HUES48 (cell line): ENCODE results near the gene MYG1.
A peak's percentile ranks its signal among the peaks of the same experiment; 100 is the strongest.
"Not testable (repeated sequence)": the region's sequence is repeated elsewhere in the genome, so short reads cannot be mapped to it uniquely, and the experiment has no call there.

Experiments used
- H3K27ac ChIP-seq: one replicate; pipeline ENCODE4 v1.7.0; 2013; ENCODE audit warnings: low read depth, low read length, inconsistent platforms
- H3K27me3 ChIP-seq: 2 replicates; pipeline ENCODE4 v1.6.1; 2013; ENCODE audit warnings: mild to moderate bottlenecking, low read length; ENCODE audit not compliant: control insufficient read depth, insufficient read depth
- H3K36me3 ChIP-seq: 2 replicates; pipeline ENCODE4 v1.6.1; 2013; ENCODE audit warnings: low read length; ENCODE audit not compliant: control insufficient read depth, insufficient read depth
- H3K4me1 ChIP-seq: 2 replicates; pipeline ENCODE4 v1.6.1; 2013; ENCODE audit warnings: mild to moderate bottlenecking, low read length; ENCODE audit not compliant: control insufficient read depth, insufficient read depth
- H3K4me3 ChIP-seq: 2 replicates; pipeline ENCODE4 v1.5.1; 2013; ENCODE audit warnings: mild to moderate bottlenecking, low read depth, low read length
- H3K9ac ChIP-seq: 2 replicates; pipeline ENCODE4 v1.6.1; 2013; ENCODE audit warnings: mild to moderate bottlenecking, low read depth, low read length, moderate library complexity
- H3K9me3 ChIP-seq: 2 replicates; pipeline ENCODE4 v1.6.1; 2013; ENCODE audit warnings: low read length; ENCODE audit not compliant: control insufficient read depth, insufficient read depth

Gene MYG1

DNA sequence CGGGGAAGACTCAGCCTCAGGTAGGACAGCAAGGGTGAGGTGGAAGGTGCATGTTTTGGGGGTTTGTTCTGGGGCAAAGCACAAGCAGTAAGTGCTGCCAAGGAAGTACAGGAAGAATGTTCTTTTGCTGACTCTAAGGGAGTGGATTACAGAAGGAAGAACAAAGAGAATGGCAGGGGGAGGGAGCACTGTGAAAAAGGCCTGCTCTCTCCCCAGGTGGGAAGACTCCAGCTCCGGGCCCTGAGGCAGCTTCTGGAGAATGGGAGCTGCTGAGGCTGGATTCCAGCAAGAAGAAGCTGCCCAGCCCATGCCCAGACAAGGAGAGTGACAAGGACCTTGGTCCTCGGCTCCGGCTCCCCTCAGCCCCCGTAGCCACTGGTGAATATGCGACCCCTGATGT is 11.2 kb upstream of the MYG1 start:
- Histone ChIP-seq H3K4me1 (no peaks in the 10 kb centered on the region), H3K27me3 (no peaks in the 10 kb centered on the region), H3K4me3 (no peak overlapping the region), H3K36me3 (peaks cover 85% of the 10 kb centered on the region), H3K27ac (no peak overlapping the region), H3K9ac (no peak overlapping the region), H3K9me3 (no peaks in the 10 kb centered on the region)

- peaks cover 77% of the 10 kb centered on the region for H3K36me3 ChIP-seq
- H3K27me3 ChIP-seq = no peaks in the 10 kb centered on the region
- H3K9ac ChIP-seq = no peak overlapping the region
- no peaks in the 10 kb centered on the region for H3K4me1 ChIP-seq
- no peak overlapping the region for H3K4me3 ChIP-seq
- H3K9me3 ChIP-seq = no peaks in the 10 kb centered on the region
- H3K27ac ChIP-seq = no peak overlapping the region
Observed at GRCh38 chr12:53289891-53290290, 9.6 kb upstream of the MYG1 start.

- no peaks in the 10 kb centered on the region for H3K27me3 ChIP-seq
- H3K4me1 ChIP-seq = 0 out of 2 replicates have a peak, but pooled peaks cover 2% of the 10 kb centered on the region
- H3K9me3 ChIP-seq = no peaks in the 10 kb centered on the region
- no peak overlapping the region for H3K4me3 ChIP-seq
- no peak overlapping the region for H3K27ac ChIP-seq
- H3K9ac ChIP-seq = no peak overlapping the region
- H3K36me3 ChIP-seq = peaks cover 72% of the 10 kb centered on the region
Observed at GRCh38 chr12:53290661-53291060, 8.8 kb upstream of the MYG1 start.

- Histone ChIP-seq H3K36me3 (peaks cover 66% of the 10 kb centered on the region), H3K9ac (no peak overlapping the region), H3K27me3 (no peaks in the 10 kb centered on the region), H3K4me1 (0 out of 2 replicates have a peak, but pooled peaks cover 2% of the 10 kb centered on the region), H3K9me3 (no peaks in the 10 kb centered on the region), H3K4me3 (no peak overlapping the region), H3K27ac (no peak overlapping the region)
Observed at GRCh38 chr12:53292426-53292825, 7.1 kb upstream of the MYG1 start.

DNA sequence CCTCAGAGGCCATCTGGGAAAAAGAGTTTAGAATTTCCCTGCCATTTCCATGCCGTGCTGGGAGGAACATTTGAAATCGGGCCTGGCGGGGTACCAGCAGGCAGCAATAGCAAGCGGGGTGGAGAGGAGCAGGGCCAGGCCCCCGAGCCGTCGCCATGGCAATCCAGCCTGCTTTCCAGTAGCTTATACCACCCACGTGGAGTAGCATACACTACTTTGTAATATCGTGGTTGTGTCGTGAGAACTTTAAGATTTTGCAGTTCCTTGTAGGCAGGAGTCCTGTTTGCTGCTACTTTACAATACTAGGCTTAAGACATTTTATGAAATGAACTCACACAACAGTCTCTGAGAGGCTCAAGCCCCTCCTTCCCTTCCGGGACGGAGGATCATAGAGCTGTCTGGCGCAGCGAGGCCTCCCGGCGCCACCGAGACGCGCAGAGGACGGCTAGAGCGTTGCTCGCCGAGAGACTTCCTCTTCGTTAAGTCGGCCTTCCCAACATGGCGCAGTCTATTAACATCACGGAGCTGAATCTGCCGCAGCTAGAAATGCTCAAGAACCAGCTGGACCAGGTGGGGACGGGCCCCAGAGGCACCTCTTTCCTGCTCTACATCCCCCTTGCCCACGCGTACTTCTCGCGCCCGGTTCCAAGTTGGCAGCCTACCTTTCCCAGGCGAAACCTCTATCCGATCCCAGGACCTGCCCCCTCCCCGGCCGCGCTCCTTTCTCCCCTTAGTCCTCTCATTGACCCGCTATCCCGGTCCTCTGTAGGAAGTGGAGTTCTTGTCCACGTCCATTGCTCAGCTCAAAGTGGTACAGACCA is 4.2 kb upstream of the MYG1 start, which contains the start of gene PFDN5:
PFDN5 (plus strand) TSS at position 473 of the 821 bp plus-strand sequence; CDS start at position 499, 26 bp downstream.
- Histone ChIP-seq H3K27me3 (no peaks in the 10 kb centered on the region), H3K4me1 (peaks cover 8% of the 10 kb centered on the region)

DNA sequence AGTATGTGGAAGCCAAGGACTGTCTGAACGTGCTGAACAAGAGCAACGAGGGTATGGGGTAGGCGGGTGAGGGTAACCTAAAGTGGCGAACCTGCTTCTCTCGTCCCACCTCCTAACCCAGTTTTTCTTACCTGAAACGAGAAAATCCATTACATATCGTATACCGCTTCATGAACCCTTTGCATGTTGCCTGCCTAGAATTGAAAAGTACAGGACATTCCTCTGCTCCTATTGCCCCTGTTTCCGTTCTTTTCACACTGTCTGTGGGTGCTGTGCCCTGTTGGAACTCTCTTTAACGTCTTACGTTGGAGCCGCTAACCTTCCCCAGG is 3.6 kb upstream of the MYG1 start:
- H3K27ac ChIP-seq = peak overlapping the region; percentile 81
- peak overlapping the region; percentile 81 for H3K9ac ChIP-seq
- no peaks in the 10 kb centered on the region for H3K27me3 ChIP-seq
- H3K9me3 ChIP-seq = no peaks in the 10 kb centered on the region
- peaks cover 12% of the 10 kb centered on the region for H3K4me1 ChIP-seq
- peaks cover 48% of the 10 kb centered on the region for H3K36me3 ChIP-seq
- peak overlapping the region; percentile 98 for H3K4me3 ChIP-seq

More for the DNA sequence above, 4.2 kb upstream of the MYG1 start, which contains the start of gene PFDN5:
- Histone ChIP-seq H3K36me3 (peaks cover 54% of the 10 kb centered on the region), H3K9ac (peak within 1 kb of the TSS; percentile 81), H3K27ac (peak within 1 kb of the TSS; percentile 81), H3K9me3 (no peaks in the 10 kb centered on the region), H3K4me3 (peak within 1 kb of the TSS; percentile 98)

- not testable (repeated sequence) for H3K9me3 ChIP-seq, H3K9ac ChIP-seq, H3K27me3 ChIP-seq, H3K27ac ChIP-seq, H3K4me3 ChIP-seq
- Histone ChIP-seq H3K4me1 (peaks cover 12% of the 10 kb centered on the region), H3K36me3 (peaks cover 51% of the 10 kb centered on the region)
Observed at GRCh38 chr12:53297106-53297505, 2.4 kb upstream of the MYG1 start.

DNA sequence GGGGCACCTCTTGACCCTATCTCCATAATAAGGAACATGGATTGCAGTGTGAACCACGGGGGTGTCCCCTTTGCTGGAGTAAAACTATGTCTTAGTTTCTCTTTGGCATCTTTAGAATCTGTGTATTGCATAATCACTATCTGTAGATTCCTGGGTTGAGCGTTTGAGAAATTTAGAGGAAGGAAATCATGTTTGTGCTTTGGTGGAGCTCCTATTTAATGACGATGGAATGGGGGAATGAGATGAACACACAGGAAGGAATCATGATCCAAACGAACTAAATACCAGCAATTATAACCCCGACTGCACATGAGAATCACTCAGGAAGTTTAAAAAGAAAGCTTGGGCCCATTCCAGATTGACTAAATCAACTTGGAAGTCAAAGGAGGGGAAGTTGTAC is 1.3 kb upstream of the MYG1 start:
- Histone ChIP-seq H3K27ac (no peak overlapping the region), H3K36me3 (peaks cover 51% of the 10 kb centered on the region), H3K9ac (no peak overlapping the region), H3K27me3 (no peaks in the 10 kb centered on the region), H3K9me3 (no peaks in the 10 kb centered on the region), H3K4me1 (peaks cover 12% of the 10 kb centered on the region), H3K4me3 (no peak overlapping the region)

GRCh38 chr12:53299101-53299453 is 418 bp upstream of the MYG1 start:
- Histone ChIP-seq H3K9me3 (no peaks in the 10 kb centered on the region), H3K4me3 (peak overlapping the region; percentile 82; the same call in 1 of the 2 replicates), H3K27ac (peak overlapping the region; percentile 87), H3K27me3 (no peaks in the 10 kb centered on the region), H3K9ac (no peak overlapping the region), H3K36me3 (peaks cover 49% of the 10 kb centered on the region), H3K4me1 (peaks cover 12% of the 10 kb centered on the region)

GRCh38 chr12:53300187-53300586 is 692 bp downstream of the MYG1 start:
- Histone ChIP-seq H3K27me3 (no peaks in the 10 kb centered on the region), H3K36me3 (peaks cover 49% of the 10 kb centered on the region), H3K9ac (peak overlapping the region; percentile 65), H3K9me3 (no peaks in the 10 kb centered on the region), H3K27ac (peak overlapping the region; percentile 87), H3K4me3 (peak overlapping the region; percentile 82), H3K4me1 (peaks cover 10% of the 10 kb centered on the region)

DNA sequence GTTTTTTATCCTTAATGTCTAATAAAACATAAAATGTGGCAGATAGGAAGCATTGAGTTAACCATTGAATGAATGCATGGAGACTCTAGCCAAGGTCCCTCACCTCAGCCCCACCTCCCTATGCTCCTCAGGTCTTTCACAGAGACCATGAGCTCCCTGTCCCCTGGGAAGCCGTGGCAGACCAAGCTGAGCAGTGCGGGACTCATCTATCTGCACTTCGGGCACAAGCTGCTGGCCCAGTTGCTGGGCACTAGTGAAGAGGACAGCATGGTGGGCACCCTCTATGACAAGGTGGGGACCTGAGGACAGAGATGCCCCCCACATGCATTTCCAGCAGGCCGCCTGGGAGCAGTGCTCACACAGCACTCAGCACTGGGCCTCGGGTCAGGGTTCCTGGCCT is 3.4 kb downstream of the MYG1 start:
- no peak overlapping the region for H3K27ac ChIP-seq
- peaks cover 10% of the 10 kb centered on the region for H3K4me1 ChIP-seq
- no peak overlapping the region for H3K4me3 ChIP-seq
- H3K36me3 ChIP-seq = peaks cover 65% of the 10 kb centered on the region
- no peak overlapping the region for H3K9ac ChIP-seq
- no peaks in the 10 kb centered on the region for H3K9me3 ChIP-seq
- H3K27me3 ChIP-seq = no peaks in the 10 kb centered on the region
